DND-41 (cell line): ENCODE data around the gene ALDH3B2.
A peak's percentile ranks its signal among the peaks of the same experiment; 100 is the strongest.
"Not testable (repeated sequence)": the region's sequence is repeated elsewhere in the genome, so short reads cannot be mapped to it uniquely, and the experiment has no call there.

ENCODE experiments used
- ATAC-seq: fragments of 200-7000 bp; cut with Tn5 transposase; 3 replicates; pipeline ENCODE4 v1.9.1; 2021; ENCODE audit warnings: low read depth; ENCODE audit not compliant: insufficient read depth
- DNase-seq: peaks from one replicate; pipeline ENCODE4 v3.0.0-alpha.2; 2020
- H2AFZ ChIP-seq: 2 replicates; pipeline ENCODE4 v1.6.0; 2012; ENCODE audit warnings: low read depth, low read length
- H3K27ac ChIP-seq: 2 replicates; pipeline ENCODE4 v1.5.1; 2012; ENCODE audit warnings: low read length, inconsistent platforms
- H3K27me3 ChIP-seq: fragments of 200-600 bp; sonication (generic); 2 replicates; pipeline ENCODE4 v1.6.0; 2012; ENCODE audit warnings: low read length, mild to moderate bottlenecking, inconsistent platforms; ENCODE audit not compliant: insufficient read depth, poor library complexity
- H3K36me3 ChIP-seq: 2 replicates; pipeline ENCODE4 v1.5.1; 2012; ENCODE audit warnings: low read length, inconsistent platforms; ENCODE audit not compliant: insufficient read depth
- H3K4me1 ChIP-seq: 2 replicates; pipeline ENCODE4 v1.5.1; 2012; ENCODE audit warnings: mild to moderate bottlenecking, low read length; ENCODE audit not compliant: insufficient read depth
- H3K4me2 ChIP-seq: 2 replicates; pipeline ENCODE4 v1.6.0; 2012; ENCODE audit warnings: mild to moderate bottlenecking, moderate library complexity, low read length, inconsistent platforms; ENCODE audit not compliant: insufficient read depth
- H3K4me3 ChIP-seq, 2 experiments: fragments of 200-600 bp in 1 of 2; shearing (Covaris generic) in 1 of 2; 2 replicates each; pipeline ENCODE4 v1.5.1; 2012 to 2016; ENCODE audit warnings: inconsistent platforms in 2 of 2, low read length in 2 of 2, mild to moderate bottlenecking in 2 of 2, low read depth in 1 of 2, moderate library complexity in 1 of 2
- H3K79me2 ChIP-seq: 2 replicates; pipeline ENCODE4 v1.6.0; 2012; ENCODE audit warnings: low read length, inconsistent platforms; ENCODE audit not compliant: insufficient read depth
- H3K9ac ChIP-seq: 2 replicates; pipeline ENCODE4 v1.6.0; 2012; ENCODE audit warnings: low read depth, mild to moderate bottlenecking, inconsistent platforms, low read length, moderate library complexity
- H3K9me3 ChIP-seq: 2 replicates; pipeline ENCODE4 v1.5.1; 2012; ENCODE audit warnings: low read length, moderate library complexity, mild to moderate bottlenecking, inconsistent platforms; ENCODE audit not compliant: insufficient read depth, severe bottlenecking
- H4K20me1 ChIP-seq: 2 replicates; pipeline ENCODE4 v1.6.0; 2012; ENCODE audit warnings: low read length; ENCODE audit not compliant: insufficient read depth
- EZH2 ChIP-seq: IDR thresholded peaks from 3 replicates; pipeline ENCODE4 v1.6.1; 2012; ENCODE audit warnings: borderline replicate concordance, low read depth, mild to moderate bottlenecking, moderate library complexity, low read length, inconsistent platforms; ENCODE audit not compliant: severe bottlenecking
- TF ChIP-seq, protein P1 (sequence below): IDR thresholded peaks from 2 replicates; pipeline ENCODE4 v1.5.1; 2012; ENCODE audit warnings: borderline replicate concordance, low read length, moderate library complexity, mild to moderate bottlenecking; ENCODE audit not compliant: poor library complexity, severe bottlenecking; ENCODE audit errors: extremely low read depth

ALDH3B2 gene

DNA sequence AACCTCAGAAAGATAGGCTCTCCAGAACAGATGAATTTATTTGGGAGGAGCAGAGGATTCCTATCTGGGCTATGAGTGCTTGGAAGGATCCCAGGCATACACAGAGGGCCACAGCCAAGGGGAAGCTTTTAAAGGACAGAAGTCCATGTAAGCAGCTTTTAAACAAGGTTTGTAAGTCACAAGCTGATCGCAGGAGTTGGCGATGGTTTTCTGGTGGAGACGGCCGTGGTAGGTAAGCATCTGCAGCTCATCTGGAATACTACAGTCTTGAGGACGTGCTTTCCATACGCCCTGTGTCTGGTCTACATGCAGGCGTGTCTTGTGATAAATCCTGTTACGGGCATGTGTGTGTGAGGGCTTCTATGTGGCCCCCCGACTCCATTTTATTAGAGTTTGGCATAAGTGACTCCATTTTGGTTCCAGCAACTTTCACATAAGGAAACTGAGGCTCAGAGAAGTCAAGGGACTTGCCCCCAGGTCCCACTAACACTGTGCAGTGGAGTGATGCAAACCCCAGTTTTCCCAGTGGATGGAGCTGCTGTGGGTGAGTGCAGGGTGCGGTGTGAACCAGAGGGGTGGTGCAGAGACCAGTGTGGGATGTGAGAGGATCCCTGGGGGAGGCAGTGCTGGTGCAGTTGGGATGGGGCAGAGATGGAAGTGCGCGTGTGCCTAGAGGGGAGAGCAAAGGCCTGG, 12.1 kb downstream of the ALDH3B2 start:
- H3K79me2 ChIP-seq, result peaks cover 5% of the 10 kb centered on the region; the same call in 1 of the 2 replicates
- TF ChIP-seq EZH2, result no peak
- TF ChIP-seq, protein P1, sequence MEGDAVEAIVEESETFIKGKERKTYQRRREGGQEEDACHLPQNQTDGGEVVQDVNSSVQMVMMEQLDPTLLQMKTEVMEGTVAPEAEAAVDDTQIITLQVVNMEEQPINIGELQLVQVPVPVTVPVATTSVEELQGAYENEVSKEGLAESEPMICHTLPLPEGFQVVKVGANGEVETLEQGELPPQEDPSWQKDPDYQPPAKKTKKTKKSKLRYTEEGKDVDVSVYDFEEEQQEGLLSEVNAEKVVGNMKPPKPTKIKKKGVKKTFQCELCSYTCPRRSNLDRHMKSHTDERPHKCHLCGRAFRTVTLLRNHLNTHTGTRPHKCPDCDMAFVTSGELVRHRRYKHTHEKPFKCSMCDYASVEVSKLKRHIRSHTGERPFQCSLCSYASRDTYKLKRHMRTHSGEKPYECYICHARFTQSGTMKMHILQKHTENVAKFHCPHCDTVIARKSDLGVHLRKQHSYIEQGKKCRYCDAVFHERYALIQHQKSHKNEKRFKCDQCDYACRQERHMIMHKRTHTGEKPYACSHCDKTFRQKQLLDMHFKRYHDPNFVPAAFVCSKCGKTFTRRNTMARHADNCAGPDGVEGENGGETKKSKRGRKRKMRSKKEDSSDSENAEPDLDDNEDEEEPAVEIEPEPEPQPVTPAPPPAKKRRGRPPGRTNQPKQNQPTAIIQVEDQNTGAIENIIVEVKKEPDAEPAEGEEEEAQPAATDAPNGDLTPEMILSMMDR, result no peak
- peak overlapping the region; percentile 30; the same call in 1 of the 2 replicates for H3K27ac ChIP-seq
- no peaks in the 10 kb centered on the region for H3K27me3 ChIP-seq
- ATAC-seq, result no peak
- no peak for DNase-seq
- H3K36me3 ChIP-seq, result no peaks in the 10 kb centered on the region
- no peak overlapping the region for H2AFZ ChIP-seq
- no peak overlapping the region for H3K9ac ChIP-seq
- no peaks in the 10 kb centered on the region for H3K9me3 ChIP-seq
- no peak overlapping the region for H3K4me3 ChIP-seq
- no peak overlapping the region for H3K4me2 ChIP-seq
- H3K4me1 ChIP-seq, result peaks cover 18% of the 10 kb centered on the region
- H4K20me1 ChIP-seq, result no peaks in the 10 kb centered on the region

DNA sequence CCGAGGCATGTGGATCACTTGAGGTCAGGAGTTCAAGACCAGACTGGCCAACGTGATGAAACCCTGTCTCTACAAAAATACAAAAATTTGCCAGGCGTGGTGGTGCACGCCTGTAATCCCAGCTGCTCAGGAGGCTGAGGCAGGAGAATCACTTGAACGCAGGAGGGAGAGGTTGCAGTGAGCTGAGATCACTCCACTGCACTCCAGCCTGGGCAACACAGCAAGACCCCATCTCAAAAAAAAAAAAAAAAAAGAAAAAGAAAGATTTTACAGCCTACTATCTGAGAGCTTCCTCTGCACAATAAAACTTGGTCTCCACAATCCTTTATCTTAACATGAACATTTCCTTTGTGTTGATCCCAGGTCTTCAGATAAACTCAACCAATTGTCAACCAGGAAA, 13.7 kb downstream of the ALDH3B2 start:
- not testable (repeated sequence) for H3K27me3 ChIP-seq, H2AFZ ChIP-seq, H3K9ac ChIP-seq, H3K4me3 ChIP-seq, H4K20me1 ChIP-seq, DNase-seq, H3K36me3 ChIP-seq, H3K4me1 ChIP-seq, ATAC-seq, H3K79me2 ChIP-seq, H3K4me2 ChIP-seq
- peaks cover 11% of the 10 kb centered on the region for H3K9me3 ChIP-seq
- H3K27ac ChIP-seq, result 0 out of 2 replicates have a peak overlapping the region, but pooled peaks have one; percentile 10

DNA sequence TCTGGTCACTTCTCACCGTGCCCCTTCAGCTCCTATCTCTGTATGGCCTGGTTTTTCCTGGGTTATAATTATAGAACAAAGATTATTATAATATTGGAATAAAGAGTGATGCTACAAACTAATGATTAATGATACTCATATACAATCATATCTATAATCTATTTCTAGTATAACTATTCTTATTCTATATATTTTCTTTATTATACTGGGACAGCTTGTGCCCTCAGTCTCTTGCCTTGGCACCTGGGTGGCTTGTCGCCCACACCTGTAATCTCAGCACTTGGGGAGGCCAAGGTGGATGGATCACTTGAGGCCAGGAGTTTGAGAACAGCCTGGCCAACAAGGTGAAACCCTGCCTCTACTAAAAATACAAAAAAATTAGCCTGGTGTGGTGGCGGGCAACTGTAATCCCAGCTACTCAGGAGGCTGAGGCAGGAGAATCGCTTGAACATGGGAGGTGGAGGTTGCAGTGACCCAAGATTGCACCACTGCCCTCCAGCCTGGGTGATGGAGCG, 14.7 kb downstream of the ALDH3B2 start:
- peaks cover 14% of the 10 kb centered on the region for H3K9me3 ChIP-seq
- H3K4me2 ChIP-seq, H4K20me1 ChIP-seq, H3K79me2 ChIP-seq, DNase-seq, ATAC-seq, H3K36me3 ChIP-seq, H2AFZ ChIP-seq, H3K27ac ChIP-seq, H3K27me3 ChIP-seq, H3K4me3 ChIP-seq, H3K9ac ChIP-seq, H3K4me1 ChIP-seq: not testable (repeated sequence)

DNA sequence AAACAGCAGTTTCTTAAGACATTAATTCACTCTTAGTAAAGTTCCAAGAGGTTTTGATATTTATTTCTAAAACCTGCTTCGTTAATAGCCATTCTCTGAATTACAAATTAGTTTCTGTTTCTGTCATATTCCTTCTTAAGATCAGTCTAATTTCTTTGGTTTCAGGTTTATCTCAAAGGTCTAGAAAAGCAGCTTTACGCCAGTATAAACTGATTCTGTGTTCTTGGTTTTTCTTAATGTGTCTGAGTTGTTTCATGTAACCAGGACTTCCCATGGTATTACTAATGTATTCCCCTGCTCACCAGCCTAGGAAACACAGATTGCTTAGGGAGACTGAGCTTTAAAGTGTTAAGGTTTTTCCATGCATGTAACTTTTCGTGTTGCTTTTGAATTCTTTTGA, 17.1 kb downstream of the ALDH3B2 start:
- TF ChIP-seq, protein P1, result no peak
- TF ChIP-seq EZH2, result no peak

More for the DNA sequence above, 17.1 kb downstream of the ALDH3B2 start:
- H4K20me1 ChIP-seq, result no peaks in the 10 kb centered on the region
- 0 out of 2 replicates have a peak, but pooled peaks cover 3% of the 10 kb centered on the region for H3K36me3 ChIP-seq
- no peak overlapping the region for H3K9ac ChIP-seq
- H3K4me3 ChIP-seq, result no peak overlapping the region
- H3K4me2 ChIP-seq, result no peak overlapping the region
- H3K9me3 ChIP-seq, result peaks cover 14% of the 10 kb centered on the region
- H3K79me2 ChIP-seq, result no peaks in the 10 kb centered on the region
- no peak overlapping the region for H2AFZ ChIP-seq
- H3K4me1 ChIP-seq, result peaks cover 7% of the 10 kb centered on the region; the same call in 1 of the 2 replicates
- ATAC-seq (no peak), DNase-seq (no peak)
- H3K27ac ChIP-seq, result no peak overlapping the region
- no peaks in the 10 kb centered on the region for H3K27me3 ChIP-seq
